Testis (tissue), 2 donors: ENCODE data around the gene TMED6.

Source experiments
- POLR2A ChIP-seq: fragments of 450-650 bp; IDR thresholded peaks from one replicate; pipeline ENCODE4 v1.6.1; 2017; ENCODE audit warnings: antibody characterized with exemption, mild to moderate bottlenecking, moderate library complexity
- TF ChIP-seq, protein P1 (sequence below), 3 experiments: fragments of 450-650 bp in 2 of 3; fragments of 200-600 bp in 1 of 3; sonication (generic) in 1 of 3; IDR thresholded peaks; one replicate each; pipeline ENCODE4 v1.5.1; 2016 to 2019; ENCODE audit warnings: antibody characterized with exemption in 3 of 3, mild to moderate bottlenecking in 2 of 3, moderate library complexity in 1 of 3

GRCh38 chr16:69293401-69293800 lies 58.2 kb downstream of the TMED6 start:
- TF ChIP-seq, protein P1, sequence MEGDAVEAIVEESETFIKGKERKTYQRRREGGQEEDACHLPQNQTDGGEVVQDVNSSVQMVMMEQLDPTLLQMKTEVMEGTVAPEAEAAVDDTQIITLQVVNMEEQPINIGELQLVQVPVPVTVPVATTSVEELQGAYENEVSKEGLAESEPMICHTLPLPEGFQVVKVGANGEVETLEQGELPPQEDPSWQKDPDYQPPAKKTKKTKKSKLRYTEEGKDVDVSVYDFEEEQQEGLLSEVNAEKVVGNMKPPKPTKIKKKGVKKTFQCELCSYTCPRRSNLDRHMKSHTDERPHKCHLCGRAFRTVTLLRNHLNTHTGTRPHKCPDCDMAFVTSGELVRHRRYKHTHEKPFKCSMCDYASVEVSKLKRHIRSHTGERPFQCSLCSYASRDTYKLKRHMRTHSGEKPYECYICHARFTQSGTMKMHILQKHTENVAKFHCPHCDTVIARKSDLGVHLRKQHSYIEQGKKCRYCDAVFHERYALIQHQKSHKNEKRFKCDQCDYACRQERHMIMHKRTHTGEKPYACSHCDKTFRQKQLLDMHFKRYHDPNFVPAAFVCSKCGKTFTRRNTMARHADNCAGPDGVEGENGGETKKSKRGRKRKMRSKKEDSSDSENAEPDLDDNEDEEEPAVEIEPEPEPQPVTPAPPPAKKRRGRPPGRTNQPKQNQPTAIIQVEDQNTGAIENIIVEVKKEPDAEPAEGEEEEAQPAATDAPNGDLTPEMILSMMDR (IDR thresholded peaks at IDR 0.05): no peak
- TF ChIP-seq POLR2A: no peak
